Heart left ventricle (tissue), 13 donors: Measurements from ENCODE around the gene DIP2C.

Experiments used
- POLR2A ChIP-seq, 2 donors: fragments of 450-650 bp; IDR thresholded peaks; one replicate each; pipeline ENCODE4 v1.6.1; 2017; ENCODE audit warnings: antibody characterized with exemption in 2 of 2, mild to moderate bottlenecking in 2 of 2, moderate library complexity in 2 of 2
- TF ChIP-seq, protein P1 (sequence below), 12 donors: fragments of 200-600 bp; sonication (generic) in 4 of 12; IDR thresholded peaks; one replicate each; pipeline versions ENCODE4 v1.5.0 to v1.8.0; 2018 to 2022; ENCODE audit warnings: antibody characterized with exemption in 12 of 12, mild to moderate bottlenecking in 5 of 12
- donor health status: ischemic (EF 13 %, LVEDD 7.1; RV severe dilation, severe dysfunction).
- donor health status: DM: no; HTN: yes; CAD: no.
- donor health status: DM: no; HTN: no; CAD: no.
- donor health status: ischemic (EF 25% LVEDD 6.9; RV normal size, moderate dysfunction).
- donor health status: ischemic (EF 25% LVEDD 5.7; RV mildly dilated, moderate dysfunction).
- donor health status: ischemic (EF 35%, LVEDD 5.7; RV mildly dilated, moderate dysfunction).
- donor health status: nonischemic (EF 11% LVEDD 7.7; RV severe dilation, severe dysfunction).
- donor health status: DM: yes; HTN: yes; CAD: no.
- donor health status: PGD.
- donor health status: ischemic (EF 29% LVEDD 5.4; RV normal size, mild dysfunction).
- donor health status: nonischemic (EF 23%, LVEDD 6.1; RV moderate dilation, normal function).

DNA sequence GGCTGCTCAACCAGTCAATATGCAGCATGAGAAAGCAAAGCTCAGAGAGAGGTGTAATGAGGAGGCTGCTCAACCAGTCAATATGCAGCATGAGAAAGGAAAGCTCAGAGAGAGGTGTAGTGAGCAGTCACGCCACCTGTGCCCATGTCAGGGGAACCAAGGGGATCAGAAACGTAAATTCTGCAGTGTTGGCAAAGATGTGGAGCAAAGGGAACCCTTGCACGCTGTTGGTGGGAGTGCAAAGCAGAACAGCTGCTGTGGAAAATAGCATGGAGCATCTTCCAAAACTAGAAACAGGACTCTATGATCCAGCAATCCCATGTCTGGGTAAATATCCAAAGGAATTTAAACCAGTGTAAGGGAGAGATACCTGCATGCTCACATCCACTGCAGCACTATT, 194.9 kb downstream of the DIP2C start:
- TF ChIP-seq, protein P1, sequence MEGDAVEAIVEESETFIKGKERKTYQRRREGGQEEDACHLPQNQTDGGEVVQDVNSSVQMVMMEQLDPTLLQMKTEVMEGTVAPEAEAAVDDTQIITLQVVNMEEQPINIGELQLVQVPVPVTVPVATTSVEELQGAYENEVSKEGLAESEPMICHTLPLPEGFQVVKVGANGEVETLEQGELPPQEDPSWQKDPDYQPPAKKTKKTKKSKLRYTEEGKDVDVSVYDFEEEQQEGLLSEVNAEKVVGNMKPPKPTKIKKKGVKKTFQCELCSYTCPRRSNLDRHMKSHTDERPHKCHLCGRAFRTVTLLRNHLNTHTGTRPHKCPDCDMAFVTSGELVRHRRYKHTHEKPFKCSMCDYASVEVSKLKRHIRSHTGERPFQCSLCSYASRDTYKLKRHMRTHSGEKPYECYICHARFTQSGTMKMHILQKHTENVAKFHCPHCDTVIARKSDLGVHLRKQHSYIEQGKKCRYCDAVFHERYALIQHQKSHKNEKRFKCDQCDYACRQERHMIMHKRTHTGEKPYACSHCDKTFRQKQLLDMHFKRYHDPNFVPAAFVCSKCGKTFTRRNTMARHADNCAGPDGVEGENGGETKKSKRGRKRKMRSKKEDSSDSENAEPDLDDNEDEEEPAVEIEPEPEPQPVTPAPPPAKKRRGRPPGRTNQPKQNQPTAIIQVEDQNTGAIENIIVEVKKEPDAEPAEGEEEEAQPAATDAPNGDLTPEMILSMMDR (IDR thresholded peaks at IDR 0.05) = no peak
- TF ChIP-seq POLR2A (IDR thresholded peaks at IDR 0.05) = no peak
